Stimulated activated naive CD8-positive, alpha-beta T cell treated with anti-CD3 and anti-CD28 coated beads, Interleukin-15, Interleukin-2, amounts not matched to agents 100 ng/mL and 50 ng/mL, for 24 hours (primary cell): Measurements from ENCODE around the gene DDX20.

ENCODE experiments used
- H3K27ac Mint-ChIP-seq: one replicate; pipeline ENCODE4 v1.8.0; 2021; ENCODE audit warnings: mild to moderate bottlenecking, mixed read lengths
- H3K27me3 Mint-ChIP-seq: one replicate; pipeline ENCODE4 v1.8.0; 2021; ENCODE audit warnings: mixed read lengths
- H3K36me3 Mint-ChIP-seq: one replicate; pipeline ENCODE4 v1.8.0; 2021; ENCODE audit warnings: low read depth, mixed read lengths
- H3K4me1 Mint-ChIP-seq: one replicate; pipeline ENCODE4 v1.8.0; 2021; ENCODE audit warnings: low read depth, mixed read lengths
- H3K4me3 Mint-ChIP-seq: one replicate; pipeline ENCODE4 v1.8.0; 2021; ENCODE audit warnings: mild to moderate bottlenecking, mixed read lengths
- H3K9me3 Mint-ChIP-seq: one replicate; pipeline ENCODE4 v1.8.0; 2021; ENCODE audit warnings: mixed read lengths

The DDX20 gene

DNA sequence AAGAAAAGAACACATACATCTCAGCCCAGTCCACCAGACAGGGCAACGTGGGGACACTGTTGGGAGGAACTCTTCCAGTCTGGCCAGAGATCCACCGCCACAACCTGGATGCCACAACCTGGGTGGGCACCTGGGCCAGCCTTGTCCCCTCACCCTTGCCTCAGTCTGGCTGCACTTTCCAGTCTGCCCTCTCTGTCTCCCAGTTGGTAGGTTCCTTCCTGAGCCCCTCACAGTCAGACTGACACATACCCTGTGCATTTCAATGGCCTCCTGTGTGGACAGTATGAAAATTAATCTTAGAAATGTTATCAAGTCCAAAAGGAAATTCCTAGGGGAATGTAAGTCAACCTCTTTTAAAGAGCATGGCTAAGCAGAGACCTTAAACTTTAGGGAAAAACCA lies 49.5 kb downstream of the DDX20 start:
- no peaks in the 10 kb centered on the region for H3K9me3 Mint-ChIP-seq
- H3K27me3 Mint-ChIP-seq = no peaks in the 10 kb centered on the region
- no peaks in the 10 kb centered on the region for H3K4me1 Mint-ChIP-seq
- H3K4me3 Mint-ChIP-seq = no peak overlapping the region
- no peak overlapping the region for H3K27ac Mint-ChIP-seq
- H3K36me3 Mint-ChIP-seq = no peaks in the 10 kb centered on the region

DNA sequence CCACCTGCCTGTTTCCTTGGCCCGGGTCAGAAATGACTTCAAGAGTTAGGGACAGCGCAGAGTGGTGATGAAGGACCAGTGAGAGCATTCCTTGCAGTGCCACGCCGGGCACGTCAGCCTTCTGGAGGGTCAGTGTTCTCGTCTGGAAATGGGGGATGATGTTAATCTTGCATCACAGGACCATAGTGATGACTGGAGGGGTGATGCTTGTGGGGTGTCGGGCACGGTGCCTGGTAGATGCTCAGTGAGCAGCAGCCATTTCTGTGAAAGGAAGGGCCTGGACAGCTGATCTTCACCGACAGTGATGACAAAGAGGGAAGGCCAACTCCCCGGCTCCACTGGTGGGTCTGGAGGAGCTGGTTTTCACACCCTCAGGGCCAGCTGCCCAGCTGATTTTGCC lies 56.2 kb downstream of the DDX20 start:
- no peaks in the 10 kb centered on the region for H3K4me1 Mint-ChIP-seq

GRCh38 chr1:111812306-111812705 lies 56.6 kb downstream of the DDX20 start:
- no peaks in the 10 kb centered on the region for H3K4me1 Mint-ChIP-seq
- H3K9me3 Mint-ChIP-seq = no peaks in the 10 kb centered on the region
- no peaks in the 10 kb centered on the region for H3K27me3 Mint-ChIP-seq
- no peak overlapping the region for H3K27ac Mint-ChIP-seq
- H3K36me3 Mint-ChIP-seq = no peaks in the 10 kb centered on the region
- H3K4me3 Mint-ChIP-seq = no peak overlapping the region

More for the DNA sequence above, 56.2 kb downstream of the DDX20 start:
- Mint-ChIP-seq H3K9me3 (no peaks in the 10 kb centered on the region), H3K27me3 (no peaks in the 10 kb centered on the region), H3K36me3 (no peaks in the 10 kb centered on the region), H3K4me3 (no peak overlapping the region), H3K27ac (no peak overlapping the region)

DNA sequence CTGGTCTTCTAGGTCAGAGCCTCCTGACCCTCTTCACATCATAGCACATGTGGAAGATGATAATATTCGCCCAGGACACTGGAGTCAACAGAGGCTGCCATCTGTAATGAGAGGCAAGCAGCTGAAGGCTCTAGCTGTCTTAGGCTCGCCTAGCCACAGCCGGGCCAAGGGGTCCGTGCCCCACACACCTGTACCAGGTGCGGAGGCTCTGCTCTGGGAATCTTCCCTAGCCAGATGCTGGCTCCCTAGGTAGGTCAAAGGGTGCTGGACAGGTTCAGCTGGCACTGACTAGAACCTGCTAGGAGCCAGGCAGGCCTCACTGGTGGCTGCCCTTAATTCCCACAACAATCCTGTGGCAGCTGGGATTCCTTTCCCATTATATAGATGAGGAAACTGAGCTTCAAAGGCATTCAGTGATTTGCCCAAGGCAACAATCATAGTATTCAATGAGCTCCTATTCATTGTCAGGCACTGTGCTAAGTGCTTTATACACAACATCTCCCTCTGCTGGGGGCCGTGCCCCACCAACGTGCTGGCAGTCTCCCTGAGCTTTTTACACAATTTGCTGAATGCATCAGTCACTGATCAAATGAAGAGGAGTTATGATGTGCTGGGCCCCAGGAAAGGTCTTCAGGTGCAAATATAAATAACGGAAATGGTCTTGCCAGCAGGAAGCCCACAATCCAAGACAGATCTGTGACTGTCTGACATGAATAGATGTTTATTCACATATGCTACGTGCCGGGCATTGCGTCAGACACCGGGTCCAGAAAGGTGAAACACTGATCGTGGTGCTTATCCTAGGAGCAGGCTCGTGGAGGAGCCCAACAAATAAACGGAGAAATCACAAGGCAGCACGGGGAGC lies 58.0 kb downstream of the DDX20 start:
- no peaks in the 10 kb centered on the region for H3K27me3 Mint-ChIP-seq
- H3K9me3 Mint-ChIP-seq = no peaks in the 10 kb centered on the region
- H3K27ac Mint-ChIP-seq = no peak overlapping the region
- no peaks in the 10 kb centered on the region for H3K36me3 Mint-ChIP-seq
- H3K4me3 Mint-ChIP-seq = no peak overlapping the region
- no peaks in the 10 kb centered on the region for H3K4me1 Mint-ChIP-seq

- no peaks in the 10 kb centered on the region for H3K9me3 Mint-ChIP-seq
- no peaks in the 10 kb centered on the region for H3K4me1 Mint-ChIP-seq
- H3K27ac Mint-ChIP-seq = no peak overlapping the region
- no peak overlapping the region for H3K4me3 Mint-ChIP-seq
- no peaks in the 10 kb centered on the region for H3K36me3 Mint-ChIP-seq
- H3K27me3 Mint-ChIP-seq = no peaks in the 10 kb centered on the region
Measured at GRCh38 chr1:111814305-111814628, 58.6 kb downstream of the DDX20 start.

GRCh38 chr1:111814642-111815041 lies 58.9 kb downstream of the DDX20 start:
- no peak overlapping the region for H3K27ac Mint-ChIP-seq
- H3K27me3 Mint-ChIP-seq = no peaks in the 10 kb centered on the region
- no peak overlapping the region for H3K4me3 Mint-ChIP-seq
- no peaks in the 10 kb centered on the region for H3K9me3 Mint-ChIP-seq
- H3K36me3 Mint-ChIP-seq = no peaks in the 10 kb centered on the region
- H3K4me1 Mint-ChIP-seq = no peaks in the 10 kb centered on the region
